Activated naive CD4-positive, alpha-beta T cell treated with anti-CD3 and anti-CD28 coated beads, Interleukin-2, amount 50 U/mL, for 24 hours (primary cell): Measurements from ENCODE around the gene PROX2.
A peak's percentile ranks its signal among the peaks of the same experiment; 100 is the strongest.

ENCODE experiments used
- H3K27ac Mint-ChIP-seq: one replicate; pipeline ENCODE4 v1.8.0; 2021; ENCODE audit warnings: mild to moderate bottlenecking, mixed read lengths
- H3K27me3 Mint-ChIP-seq: one replicate; pipeline ENCODE4 v1.8.0; 2021; ENCODE audit warnings: mixed read lengths
- H3K36me3 Mint-ChIP-seq: one replicate; pipeline ENCODE4 v1.8.0; 2021; ENCODE audit warnings: mixed read lengths
- H3K4me1 Mint-ChIP-seq: one replicate; pipeline ENCODE4 v1.8.0; 2021; ENCODE audit warnings: mixed read lengths
- H3K4me3 Mint-ChIP-seq: one replicate; pipeline ENCODE4 v1.8.0; 2021; ENCODE audit warnings: mild to moderate bottlenecking, mixed read lengths
- H3K9me3 Mint-ChIP-seq: one replicate; pipeline ENCODE4 v1.8.0; 2021; ENCODE audit warnings: mixed read lengths

Gene PROX2

GRCh38 chr14:74867673-74868072 lies 8.3 kb downstream of the PROX2 start:
- no peaks in the 10 kb centered on the region for H3K9me3 Mint-ChIP-seq
- H3K36me3 Mint-ChIP-seq, result no peaks in the 10 kb centered on the region
- peak overlapping the region; percentile 76 for H3K27ac Mint-ChIP-seq

GRCh38 chr14:74866708-74867389 lies 9.1 kb downstream of the PROX2 start:
- Mint-ChIP-seq H3K36me3 (no peaks in the 10 kb centered on the region), H3K4me3 (peak overlapping the region; percentile 50), H3K27me3 (no peaks in the 10 kb centered on the region), H3K27ac (peak overlapping the region; percentile 76), H3K4me1 (peaks cover 27% of the 10 kb centered on the region), H3K9me3 (no peaks in the 10 kb centered on the region)

More at GRCh38 chr14:74867673-74868072, 8.3 kb downstream of the PROX2 start:
- H3K4me3 Mint-ChIP-seq, result peak overlapping the region; percentile 50
- peaks cover 27% of the 10 kb centered on the region for H3K4me1 Mint-ChIP-seq
- no peaks in the 10 kb centered on the region for H3K27me3 Mint-ChIP-seq

- no peaks in the 10 kb centered on the region for H3K27me3 Mint-ChIP-seq
- H3K9me3 Mint-ChIP-seq, result no peaks in the 10 kb centered on the region
- no peaks in the 10 kb centered on the region for H3K36me3 Mint-ChIP-seq
- peaks cover 35% of the 10 kb centered on the region for H3K4me1 Mint-ChIP-seq
- H3K27ac Mint-ChIP-seq, result peak overlapping the region; percentile 84
- no peak overlapping the region for H3K4me3 Mint-ChIP-seq
Measured at GRCh38 chr14:74865156-74865555, 10.8 kb downstream of the PROX2 start.

GRCh38 chr14:74864198-74864597 lies 11.7 kb downstream of the PROX2 start:
- H3K4me1 Mint-ChIP-seq, result peaks cover 35% of the 10 kb centered on the region
- H3K36me3 Mint-ChIP-seq, result no peaks in the 10 kb centered on the region
- no peak overlapping the region for H3K27ac Mint-ChIP-seq
- no peaks in the 10 kb centered on the region for H3K9me3 Mint-ChIP-seq
- H3K4me3 Mint-ChIP-seq, result no peak overlapping the region
- no peaks in the 10 kb centered on the region for H3K27me3 Mint-ChIP-seq

GRCh38 chr14:74863274-74863673 lies 12.7 kb downstream of the PROX2 start:
- no peaks in the 10 kb centered on the region for H3K36me3 Mint-ChIP-seq
- H3K4me1 Mint-ChIP-seq, result peaks cover 30% of the 10 kb centered on the region
- H3K27ac Mint-ChIP-seq, result no peak overlapping the region
- no peaks in the 10 kb centered on the region for H3K27me3 Mint-ChIP-seq
- no peak overlapping the region for H3K4me3 Mint-ChIP-seq
- H3K9me3 Mint-ChIP-seq, result no peaks in the 10 kb centered on the region

- no peaks in the 10 kb centered on the region for H3K36me3 Mint-ChIP-seq
- no peaks in the 10 kb centered on the region for H3K27me3 Mint-ChIP-seq
- H3K9me3 Mint-ChIP-seq, result no peaks in the 10 kb centered on the region
- H3K4me3 Mint-ChIP-seq, result no peak overlapping the region
- H3K27ac Mint-ChIP-seq, result no peak overlapping the region
- H3K4me1 Mint-ChIP-seq, result peaks cover 15% of the 10 kb centered on the region
Measured at GRCh38 chr14:74861734-74862090, 14.2 kb downstream of the PROX2 start.

- Mint-ChIP-seq H3K27ac (no peak overlapping the region), H3K36me3 (no peaks in the 10 kb centered on the region), H3K9me3 (no peaks in the 10 kb centered on the region), H3K4me1 (peaks cover 9% of the 10 kb centered on the region), H3K27me3 (no peaks in the 10 kb centered on the region), H3K4me3 (no peak overlapping the region)
Measured at GRCh38 chr14:74860899-74861733, 14.8 kb downstream of the PROX2 start.

GRCh38 chr14:74859757-74860552 lies 16.0 kb downstream of the PROX2 start:
- H3K9me3 Mint-ChIP-seq, result no peaks in the 10 kb centered on the region
- H3K27ac Mint-ChIP-seq, result no peak overlapping the region
- peaks cover 15% of the 10 kb centered on the region for H3K4me1 Mint-ChIP-seq
- no peaks in the 10 kb centered on the region for H3K36me3 Mint-ChIP-seq
- H3K27me3 Mint-ChIP-seq, result no peaks in the 10 kb centered on the region
- no peak overlapping the region for H3K4me3 Mint-ChIP-seq

- Mint-ChIP-seq H3K4me1 (peaks cover 30% of the 10 kb centered on the region), H3K4me3 (no peak overlapping the region), H3K9me3 (no peaks in the 10 kb centered on the region), H3K27ac (no peak overlapping the region), H3K27me3 (no peaks in the 10 kb centered on the region), H3K36me3 (no peaks in the 10 kb centered on the region)
Measured at GRCh38 chr14:74858022-74858421, 17.9 kb downstream of the PROX2 start.

- no peaks in the 10 kb centered on the region for H3K36me3 Mint-ChIP-seq
- H3K4me3 Mint-ChIP-seq, result no peak overlapping the region
- peaks cover 39% of the 10 kb centered on the region for H3K4me1 Mint-ChIP-seq
- H3K27ac Mint-ChIP-seq, result no peak overlapping the region
- no peaks in the 10 kb centered on the region for H3K9me3 Mint-ChIP-seq
- no peaks in the 10 kb centered on the region for H3K27me3 Mint-ChIP-seq
Measured at GRCh38 chr14:74856366-74856765, 19.6 kb downstream of the PROX2 start.

- H3K4me1 Mint-ChIP-seq, result peaks cover 37% of the 10 kb centered on the region
- H3K4me3 Mint-ChIP-seq, result no peak overlapping the region
- no peaks in the 10 kb centered on the region for H3K36me3 Mint-ChIP-seq
- H3K9me3 Mint-ChIP-seq, result no peaks in the 10 kb centered on the region
- H3K27ac Mint-ChIP-seq, result peak overlapping the region; percentile 88
- no peaks in the 10 kb centered on the region for H3K27me3 Mint-ChIP-seq
Measured at GRCh38 chr14:74855945-74856344, 20.0 kb downstream of the PROX2 start.

GRCh38 chr14:74855021-74855420 lies 20.9 kb downstream of the PROX2 start:
- no peak overlapping the region for H3K4me3 Mint-ChIP-seq
- no peaks in the 10 kb centered on the region for H3K36me3 Mint-ChIP-seq
- peaks cover 31% of the 10 kb centered on the region for H3K4me1 Mint-ChIP-seq
- no peaks in the 10 kb centered on the region for H3K9me3 Mint-ChIP-seq
- no peak overlapping the region for H3K27ac Mint-ChIP-seq
- no peaks in the 10 kb centered on the region for H3K27me3 Mint-ChIP-seq

- no peak overlapping the region for H3K4me3 Mint-ChIP-seq
- H3K27ac Mint-ChIP-seq, result no peak overlapping the region
- H3K27me3 Mint-ChIP-seq, result no peaks in the 10 kb centered on the region
- H3K4me1 Mint-ChIP-seq, result peaks cover 40% of the 10 kb centered on the region
- H3K36me3 Mint-ChIP-seq, result no peaks in the 10 kb centered on the region
- H3K9me3 Mint-ChIP-seq, result no peaks in the 10 kb centered on the region
Measured at GRCh38 chr14:74853581-74853980, 22.4 kb downstream of the PROX2 start.

GRCh38 chr14:74852922-74853530 lies 22.9 kb downstream of the PROX2 start:
- Mint-ChIP-seq H3K9me3 (no peaks in the 10 kb centered on the region), H3K27me3 (no peaks in the 10 kb centered on the region), H3K27ac (peak overlapping the region; percentile 33), H3K4me1 (peaks cover 40% of the 10 kb centered on the region), H3K36me3 (no peaks in the 10 kb centered on the region), H3K4me3 (no peak overlapping the region)

GRCh38 chr14:74848768-74849167 lies 27.2 kb downstream of the PROX2 start:
- H3K27me3 Mint-ChIP-seq, result no peaks in the 10 kb centered on the region
- H3K36me3 Mint-ChIP-seq, result peaks cover 3% of the 10 kb centered on the region
- H3K27ac Mint-ChIP-seq, result no peak overlapping the region
- no peak overlapping the region for H3K4me3 Mint-ChIP-seq
- H3K9me3 Mint-ChIP-seq, result no peaks in the 10 kb centered on the region
- peaks cover 39% of the 10 kb centered on the region for H3K4me1 Mint-ChIP-seq
